HepG2 (cell line): ENCODE results near the gene PCGF3. TPM values are rescaled to one million over a fixed set of nuclear protein-coding genes. Genes with fewer than 3 reads are reported as not detected.

ENCODE experiments used
- AGO2 ChIP-seq: fragments of 200-400 bp; formaldehyde crosslinking; optimal IDR thresholded peaks from 2 replicates; pipeline ENCODE3; 2017; ENCODE audit warnings: mild to moderate bottlenecking, low read depth, low read length, moderate library complexity
- CSRNP2 ChIP-seq: sonication (generic); formaldehyde crosslinking; conservative IDR thresholded peaks from 2 replicates; pipeline ENCODE4 v1.8.0; 2022; ENCODE audit warnings: low read depth, missing genetic modification reagents
- MYC ChIP-seq: sonication (generic); formaldehyde crosslinking; IDR thresholded peaks from 2 replicates; pipeline ENCODE4 v1.9.0; 2021; ENCODE audit warnings: missing genetic modification reagents, borderline replicate concordance
- PHF5A ChIP-seq: IDR thresholded peaks from one replicate; pipeline ENCODE4 v1.6.1; 2018; ENCODE audit warnings: low read depth, missing genetic modification reagents; ENCODE audit not compliant: unreplicated experiment
- PREB ChIP-seq: sonication (generic); formaldehyde crosslinking; IDR thresholded peaks from 2 replicates; pipeline ENCODE4 v1.4.0; 2020; ENCODE audit warnings: missing genetic modification reagents
- ZBTB26 ChIP-seq: IDR thresholded peaks from 2 replicates; pipeline ENCODE4 v1.6.1; 2016; ENCODE audit warnings: missing compliant biosample characterization, missing genetic modification reagents, borderline replicate concordance
- ZBTB40 ChIP-seq, 2 experiments: fragments of 450-650 bp in 1 of 2; sonication (generic) in 1 of 2; formaldehyde crosslinking in 1 of 2; IDR thresholded peaks; 2 replicates each; pipeline versions ENCODE4 v1.6.1 to v1.8.0; 2016 to 2022; ENCODE audit warnings: antibody characterized with exemption in 1 of 2, mild to moderate bottlenecking in 1 of 2, missing genetic modification reagents in 1 of 2
- ZNF605 ChIP-seq: sonication (generic); formaldehyde crosslinking; IDR thresholded peaks from 2 replicates; pipeline ENCODE4 v1.8.0; 2022; ENCODE audit warnings: mild to moderate bottlenecking, missing genetic modification reagents
- ZNF619 ChIP-seq: sonication (generic); formaldehyde crosslinking; IDR thresholded peaks from 2 replicates; pipeline ENCODE4 v1.4.0; 2020; ENCODE audit warnings: mild to moderate bottlenecking, missing genetic modification reagents
- ZNF670 ChIP-seq: sonication (generic); formaldehyde crosslinking; IDR thresholded peaks from 2 replicates; pipeline ENCODE4 v1.8.0; 2022; ENCODE audit warnings: mild to moderate bottlenecking, missing genetic modification reagents, borderline replicate concordance
- polyA plus RNA-seq, 8 experiments: library from polyadenylated mRNA; depleted of rRNA in 3 of 8; stranded (reverse) in 7 of 8; unstranded in 1 of 8; fragments of >200 nt; fragmentation: Illumina TruSeq in 4 of 8; extraction: Trizol in 4 of 8; gene quantifications; 2 replicates each; pipeline versions ENCODE4 v1.2.1 to v1.2.3, GENCODE V29; 2011 to 2016; ENCODE audit warnings: low read depth in 4 of 8, missing spikeins in 1 of 8, mixed read lengths in 1 of 8; ENCODE audit not compliant: insufficient read depth in 1 of 8
- total RNA-seq, 5 experiments: library from RNA; depleted of rRNA; stranded (reverse); fragments of >200 nt; fragmentation: Illumina TruSeq; extraction: Trizol; gene quantifications; 2 replicates each; pipeline ENCODE4 v1.2.3, GENCODE V29; 2016; ENCODE audit warnings: low read depth in 1 of 5

PCGF3 gene
- total and polyA plus RNA-seq, 2 of the 13 experiments (the other 11 are each of a cell fraction or from before 2014, with no cell fraction given) = 28.6 to 66.2 TPM

GRCh38 chr4:687048-687970, 18.3 kb upstream of the PCGF3 start (continued):
- TF ChIP-seq AGO2 (no peak), ZNF605 (CRISPR knock-in tag) (peak; percentile 22), ZBTB40 (IDR thresholded peaks at IDR 0.05) (no peak), ZBTB40 (CRISPR knock-in tag; IDR thresholded peaks at IDR 0.05) (no peak), CSRNP2 (no peak), PHF5A (no peak), PREB (no peak), ZNF670 (CRISPR knock-in tag) (no peak), MYC (peak; percentile 19; the same call in 1 of the 2 replicates), ZNF619 (CRISPR knock-in tag) (0 out of 2 replicates have a peak, but pooled peaks have one; percentile 13), ZBTB26 (CRISPR knock-in tag) (no peak)
